Kidney capillary endothelial cell (primary cell): Measurements from ENCODE around the gene HSD17B13.

ENCODE experiments used
- DNase-seq: peaks from one replicate; pipeline ENCODE4 v3.0.0-alpha.2; 2018; ENCODE audit warnings: low spot score

HSD17B13 gene

DNA sequence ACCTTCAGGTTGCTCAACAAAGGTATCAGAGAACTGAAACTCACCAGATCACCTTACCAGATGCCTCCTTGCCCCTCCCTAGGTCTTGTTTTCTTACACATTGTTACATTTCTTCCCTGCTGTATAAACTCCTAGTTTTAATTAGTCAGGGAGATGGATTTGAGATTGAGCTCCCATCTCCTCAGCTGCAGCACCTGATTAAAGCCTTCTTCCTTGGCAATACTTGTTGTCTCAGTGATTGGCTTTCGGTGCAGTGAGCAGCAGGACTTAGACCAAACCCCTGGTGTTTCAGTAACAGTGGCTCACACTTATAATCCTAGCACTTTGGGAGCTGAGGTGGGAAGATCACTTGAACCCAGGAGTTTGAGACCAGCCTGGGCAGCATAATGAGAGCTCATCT is 59.8 kb downstream of the HSD17B13 start:
- DNase-seq = no peak

DNA sequence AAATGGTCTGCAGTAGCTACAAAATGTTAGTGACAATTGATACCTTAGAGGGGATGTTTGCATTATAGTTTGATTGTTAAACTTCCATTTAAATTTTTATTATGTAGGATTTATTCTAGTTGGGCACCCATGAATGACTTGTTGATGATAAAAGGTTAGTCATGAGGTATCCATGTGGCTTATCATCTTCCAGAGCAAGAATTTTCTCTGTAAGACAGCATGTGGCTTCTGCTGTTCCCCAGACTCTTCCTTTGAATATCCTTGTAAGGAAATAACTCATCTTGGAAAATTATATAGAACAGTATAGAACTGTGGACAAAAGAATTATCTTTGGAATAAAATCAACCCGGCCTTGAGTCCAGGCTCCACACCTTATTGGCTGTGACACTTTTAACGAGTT is 62.2 kb downstream of the HSD17B13 start:
- DNase-seq = no peak

GRCh38 chr4:87258677-87259076 is 64.0 kb downstream of the HSD17B13 start:
- no peak for DNase-seq

DNA sequence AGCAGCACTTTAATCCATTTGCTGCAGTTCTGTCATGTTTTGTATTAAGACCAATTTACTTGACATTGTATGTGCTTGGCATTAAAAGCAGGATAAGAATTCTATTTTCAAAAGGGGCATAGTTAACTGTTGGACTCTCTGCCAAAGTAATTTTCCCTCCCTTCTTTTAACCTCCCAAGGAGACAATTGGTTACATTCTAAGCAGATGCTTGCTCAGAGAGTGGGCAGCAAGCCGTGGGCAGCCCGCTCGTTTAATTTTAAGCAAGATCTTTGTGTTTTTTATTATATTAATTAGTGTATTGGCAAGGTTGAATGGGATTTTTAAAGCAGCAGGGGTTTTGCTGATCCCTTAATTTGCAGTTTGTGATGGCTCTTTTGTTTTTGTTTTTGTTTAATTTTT is 65.2 kb downstream of the HSD17B13 start:
- DNase-seq = no peak

GRCh38 chr4:87255755-87256154 is 66.9 kb downstream of the HSD17B13 start:
- DNase-seq = no peak
